ENCODE results near the gene ROBO3. TPM values are rescaled to one million over a fixed set of nuclear protein-coding genes. Genes with fewer than 3 reads are reported as not detected.

ROBO3 gene
- total RNA-seq, 2 experiments from 2014 or later = 26.2 to 27.2 TPM

DNA sequence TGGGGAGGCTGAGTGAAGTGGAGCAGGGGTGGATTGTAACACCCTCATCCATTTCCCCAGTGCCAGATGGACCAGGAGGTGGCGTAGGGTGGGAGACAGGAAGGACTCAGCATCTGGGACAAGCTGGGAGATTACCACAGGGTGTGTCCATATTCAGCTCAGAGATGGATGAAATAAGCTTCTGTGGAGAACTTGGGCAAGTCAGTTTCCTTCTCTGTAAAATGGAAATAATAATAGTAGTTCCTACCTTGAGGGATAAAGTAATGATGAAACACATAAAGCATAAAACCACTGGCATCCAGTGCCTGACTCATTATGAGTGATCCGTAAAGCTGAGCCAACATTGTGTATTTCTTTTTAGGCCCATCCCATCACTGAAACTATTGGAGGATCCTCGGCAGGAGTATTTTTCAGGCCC is 33.0 kb downstream of the ROBO3 start:
- ChIA-PET CTCF (no interaction called here), POLR2A (no interaction called here)
- peaks cover 26% of the 10 kb centered on the region for H3K27me3 Mint-ChIP-seq
- Histone ChIP-seq H3K9me3 (ENCODE audit: control insufficient read depth in 1 of 2, insufficient read depth in 1 of 2, low read length in 2 of 2) (no peaks in the 10 kb centered on the region), H3K4me3 (ENCODE audit: low read length) (no peak overlapping the region), H3K27ac (ENCODE audit: low read depth in 1 of 2, low read length in 2 of 2) (no peak overlapping the region), H3K36me3 (ENCODE audit: insufficient read depth, low read length) (no peaks in the 10 kb centered on the region), H3K4me1 (ENCODE audit: insufficient read depth, low read length) (peaks cover 5% of the 10 kb centered on the region), H3K27me3 (ENCODE audit: control insufficient read depth in 1 of 2, insufficient read depth in 2 of 2, low read length in 2 of 2) (peaks cover 2 to 6% of the 10 kb centered on the region in 2 experiments)
- DNase-seq = no peak
- H3K36me3 Mint-ChIP-seq (ENCODE audit: low read depth) = no peaks in the 10 kb centered on the region
- H3K9me3 Mint-ChIP-seq = no peaks in the 10 kb centered on the region
- H3K4me3 Mint-ChIP-seq = no peak overlapping the region
- H3K27ac Mint-ChIP-seq = no peak overlapping the region
- TF ChIP-seq, protein P1, sequence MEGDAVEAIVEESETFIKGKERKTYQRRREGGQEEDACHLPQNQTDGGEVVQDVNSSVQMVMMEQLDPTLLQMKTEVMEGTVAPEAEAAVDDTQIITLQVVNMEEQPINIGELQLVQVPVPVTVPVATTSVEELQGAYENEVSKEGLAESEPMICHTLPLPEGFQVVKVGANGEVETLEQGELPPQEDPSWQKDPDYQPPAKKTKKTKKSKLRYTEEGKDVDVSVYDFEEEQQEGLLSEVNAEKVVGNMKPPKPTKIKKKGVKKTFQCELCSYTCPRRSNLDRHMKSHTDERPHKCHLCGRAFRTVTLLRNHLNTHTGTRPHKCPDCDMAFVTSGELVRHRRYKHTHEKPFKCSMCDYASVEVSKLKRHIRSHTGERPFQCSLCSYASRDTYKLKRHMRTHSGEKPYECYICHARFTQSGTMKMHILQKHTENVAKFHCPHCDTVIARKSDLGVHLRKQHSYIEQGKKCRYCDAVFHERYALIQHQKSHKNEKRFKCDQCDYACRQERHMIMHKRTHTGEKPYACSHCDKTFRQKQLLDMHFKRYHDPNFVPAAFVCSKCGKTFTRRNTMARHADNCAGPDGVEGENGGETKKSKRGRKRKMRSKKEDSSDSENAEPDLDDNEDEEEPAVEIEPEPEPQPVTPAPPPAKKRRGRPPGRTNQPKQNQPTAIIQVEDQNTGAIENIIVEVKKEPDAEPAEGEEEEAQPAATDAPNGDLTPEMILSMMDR (IDR thresholded peaks at IDR 0.05) = no peak
- H3K4me1 Mint-ChIP-seq (ENCODE audit: low read depth) = peaks cover 9% of the 10 kb centered on the region
- ATAC-seq (ENCODE audit: poor library complexity) = no peak
- intact Hi-C loops (cut with DNase I, micrococcal nuclease) = no loop called here

DNA sequence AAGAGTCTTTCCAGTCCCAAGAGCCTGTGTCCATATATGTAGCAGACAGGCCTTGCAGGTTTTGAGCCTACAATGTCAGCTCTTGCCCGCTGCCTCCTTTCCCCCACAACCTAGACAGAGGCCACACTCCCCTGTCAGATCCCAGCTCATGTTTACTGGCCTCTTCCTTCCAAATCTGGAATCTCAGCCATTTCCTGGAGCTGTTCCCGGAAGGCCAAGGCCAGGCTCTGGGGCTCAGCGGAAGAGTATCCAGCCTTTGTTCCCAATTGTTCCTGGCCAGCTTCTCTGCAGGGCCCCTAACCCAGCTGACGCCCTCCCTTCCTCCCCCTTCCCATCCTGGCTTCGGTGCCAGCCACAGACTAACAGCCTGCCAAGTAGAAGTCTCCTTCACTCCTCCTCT is 33.5 kb downstream of the ROBO3 start:
- no peaks in the 10 kb centered on the region for H3K36me3 Mint-ChIP-seq (ENCODE audit: low read depth)
- CTCF ChIA-PET = interaction anchor here (1.1 kb wide), 1 partner anchor 9 kb away, joined by 3 read pairs; no protein-coding TSS in a partner anchor

DNA sequence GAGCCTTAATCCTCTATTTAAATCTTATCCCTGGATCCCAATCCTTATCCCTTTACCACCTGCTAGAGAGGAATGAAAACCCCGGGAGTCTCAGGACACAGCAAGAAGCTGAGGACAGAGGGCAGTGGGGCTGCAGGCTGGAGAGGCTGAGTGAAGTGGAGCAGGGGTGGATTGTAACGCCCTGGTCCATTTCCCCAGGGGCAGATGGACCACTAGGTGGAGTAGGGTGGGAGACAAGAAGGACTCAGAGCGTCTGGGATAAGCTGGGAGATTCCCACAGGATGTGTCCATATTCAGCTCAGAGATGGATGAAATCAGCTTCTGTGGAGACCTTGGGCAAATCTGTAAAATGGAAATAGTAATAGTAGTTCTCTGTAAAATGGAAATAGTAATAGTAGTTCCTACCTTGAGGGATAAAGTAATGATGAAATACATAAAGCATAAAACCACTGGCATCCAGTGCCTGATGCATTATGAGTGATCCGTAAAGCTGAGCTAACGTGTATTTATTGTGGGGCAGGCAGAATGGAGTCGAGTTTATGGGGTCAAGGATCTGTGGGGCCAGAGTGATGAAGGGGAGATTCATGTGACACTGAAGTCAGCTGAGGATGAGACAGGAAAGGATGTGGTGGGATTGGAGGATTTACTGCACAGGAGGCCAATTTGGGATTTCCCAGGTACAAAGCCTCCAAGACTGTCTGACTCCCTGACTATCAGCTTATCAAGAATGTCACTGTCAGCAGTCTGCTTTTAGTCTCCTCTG is 34.3 kb downstream of the ROBO3 start:
- DNase-seq = no peak
- CTCF ChIA-PET = interaction anchor here (1.1 kb wide), 1 partner anchor 8 kb away, joined by 3 read pairs; no protein-coding TSS in a partner anchor
- H3K4me1 ChIP-seq (ENCODE audit: insufficient read depth, low read length) = peaks cover 5% of the 10 kb centered on the region
- H3K36me3 ChIP-seq (ENCODE audit: insufficient read depth, low read length) = no peaks in the 10 kb centered on the region
- no peak overlapping the region for H3K4me3 ChIP-seq (ENCODE audit: low read length)
- no peaks in the 10 kb centered on the region for H3K9me3 Mint-ChIP-seq
- peaks cover 9% of the 10 kb centered on the region for H3K4me1 Mint-ChIP-seq (ENCODE audit: low read depth)
- peaks cover 30% of the 10 kb centered on the region for H3K27me3 Mint-ChIP-seq
- H3K36me3 Mint-ChIP-seq (ENCODE audit: low read depth) = no peaks in the 10 kb centered on the region
- H3K4me3 Mint-ChIP-seq = no peak overlapping the region
- no peak overlapping the region for H3K27ac ChIP-seq (ENCODE audit: low read depth in 1 of 2, low read length in 2 of 2)
- peaks cover 6 to 7% of the 10 kb centered on the region in 2 experiments for H3K27me3 ChIP-seq (ENCODE audit: control insufficient read depth in 1 of 2, insufficient read depth in 2 of 2, low read length in 2 of 2)
- no peaks in the 10 kb centered on the region for H3K9me3 ChIP-seq (ENCODE audit: control insufficient read depth in 1 of 2, insufficient read depth in 1 of 2, low read length in 2 of 2)
- POLR2A ChIA-PET = no interaction called here
- no peak overlapping the region for H3K27ac Mint-ChIP-seq
- TF ChIP-seq, protein P1 (IDR thresholded peaks at IDR 0.05) = no peak
- intact Hi-C loops (cut with DNase I, micrococcal nuclease) = no loop called here
- no peak for ATAC-seq (ENCODE audit: poor library complexity)

More for the DNA sequence above, 33.5 kb downstream of the ROBO3 start:
- ATAC-seq (ENCODE audit: poor library complexity) = no peak
- no peak overlapping the region for H3K4me3 Mint-ChIP-seq
- Histone ChIP-seq H3K27ac (ENCODE audit: low read depth in 1 of 2, low read length in 2 of 2) (no peak overlapping the region), H3K4me3 (ENCODE audit: low read length) (no peak overlapping the region), H3K9me3 (ENCODE audit: control insufficient read depth in 1 of 2, insufficient read depth in 1 of 2, low read length in 2 of 2) (no peaks in the 10 kb centered on the region), H3K36me3 (ENCODE audit: insufficient read depth, low read length) (no peaks in the 10 kb centered on the region), H3K27me3 (ENCODE audit: control insufficient read depth in 1 of 2, insufficient read depth in 2 of 2, low read length in 2 of 2) (peaks cover 4 to 6% of the 10 kb centered on the region in 2 experiments), H3K4me1 (ENCODE audit: insufficient read depth, low read length) (peaks cover 5% of the 10 kb centered on the region)
- H3K27me3 Mint-ChIP-seq = peaks cover 26% of the 10 kb centered on the region
- intact Hi-C loops (cut with DNase I, micrococcal nuclease) = no loop called here
- TF ChIP-seq, protein P1 (IDR thresholded peaks at IDR 0.05) = no peak
- no peaks in the 10 kb centered on the region for H3K9me3 Mint-ChIP-seq
- H3K27ac Mint-ChIP-seq = no peak overlapping the region
- POLR2A ChIA-PET = no interaction called here
- H3K4me1 Mint-ChIP-seq (ENCODE audit: low read depth) = peaks cover 9% of the 10 kb centered on the region
- no peak for DNase-seq

All from CD4-positive, alpha-beta T cell (primary cell).